Activated CD4-positive, alpha-beta T cell treated with anti-CD3 and anti-CD28 coated beads, Interleukin-2, amount 50 U/mL, for 16 hours (primary cell): Measurements from ENCODE around the gene SRSF3.
"Not testable (repeated sequence)": the region's sequence is repeated elsewhere in the genome, so short reads cannot be mapped to it uniquely, and the experiment has no call there.

Experiments
- DNase-seq: peaks from one replicate; pipeline ENCODE4 v3.0.0-alpha.2; 2020

The SRSF3 gene

GRCh38 chr6:36605560-36606391, 11.6 kb downstream of the SRSF3 start:
- DNase-seq = no peak

- not testable (repeated sequence) for DNase-seq
Measured at GRCh38 chr6:36607305-36607682, 13.1 kb downstream of the SRSF3 start.

- DNase-seq = no peak
Measured at GRCh38 chr6:36607683-36608386, 13.7 kb downstream of the SRSF3 start.

GRCh38 chr6:36608788-36609563, 14.8 kb downstream of the SRSF3 start:
- DNase-seq = no peak

GRCh38 chr6:36609582-36609981, 15.4 kb downstream of the SRSF3 start:
- DNase-seq = no peak

GRCh38 chr6:36610041-36610955, 16.1 kb downstream of the SRSF3 start:
- no peak for DNase-seq

- DNase-seq = no peak
Measured at GRCh38 chr6:36610956-36611336, 16.8 kb downstream of the SRSF3 start.

GRCh38 chr6:36611679-36612078, 17.5 kb downstream of the SRSF3 start:
- not testable (repeated sequence) for DNase-seq

GRCh38 chr6:36612101-36612625, 18.0 kb downstream of the SRSF3 start:
- no peak for DNase-seq

GRCh38 chr6:36613200-36613995, 19.2 kb downstream of the SRSF3 start:
- DNase-seq = no peak

- DNase-seq = peak; percentile 53
Measured at GRCh38 chr6:36615018-36615761, 21.0 kb downstream of the SRSF3 start.

GRCh38 chr6:36616893-36617521, 22.8 kb downstream of the SRSF3 start:
- DNase-seq = no peak

- DNase-seq = no peak
Measured at GRCh38 chr6:36618366-36619355, 24.5 kb downstream of the SRSF3 start.

GRCh38 chr6:36621371-36621855, 27.3 kb downstream of the SRSF3 start:
- DNase-seq = no peak

- no peak for DNase-seq
Measured at GRCh38 chr6:36622901-36623546, 28.9 kb downstream of the SRSF3 start.

GRCh38 chr6:36623547-36624459, 29.6 kb downstream of the SRSF3 start:
- DNase-seq = peak; percentile 82
